Measurements from ENCODE around the gene ZNF827. TPM values are rescaled to one million over a fixed set of nuclear protein-coding genes. Genes with fewer than 3 reads are reported as not detected.

ZNF827 gene
- total and polyA plus RNA-seq, 2 experiments from 2014 or later, result 20.3 to 33.1 TPM

GRCh38 chr4:145898926-145899531, 39.6 kb downstream of the ZNF827 start:
- no peak for TF ChIP-seq POLR2AphosphoS5 (IDR thresholded peaks at IDR 0.05; ENCODE audit: low read depth)
- no peak for TF ChIP-seq EZH2phosphoT487 (IDR thresholded peaks at IDR 0.05; ENCODE audit: unreplicated experiment)
- DNase-seq (ENCODE audit: low spot score) (no peak), ATAC-seq (peak; percentile 57)
- peak overlapping the region; percentile 19 for H3K4me2 ChIP-seq
- Mint-ChIP-seq H3K4me3 (peak overlapping the region; percentile 12; the same call in 1 of the 3 replicates), H3K27me3 (ENCODE audit: insufficient read depth, low read depth, poor library complexity) (peaks cover 6% of the 10 kb centered on the region), H3K9me3 (no peaks in the 10 kb centered on the region), H3K36me3 (ENCODE audit: low read depth) (peaks cover 33% of the 10 kb centered on the region), H3K27ac (peak overlapping the region; percentile 82), H3K4me1 (peaks cover 60% of the 10 kb centered on the region)
- H3K9me2 ChIP-seq (ENCODE audit: insufficient read depth), result no peaks in the 10 kb centered on the region
- peaks cover 59% of the 10 kb centered on the region for H3K4me1 ChIP-seq (ENCODE audit: insufficient read depth)
- no peak overlapping the region for H3K4me3 ChIP-seq
- H3K79me2 ChIP-seq (replicated peaks; ENCODE audit: insufficient read depth), result peaks cover 94% of the 10 kb centered on the region
- 0 out of 2 replicates have a peak, but pooled peaks cover 3% of the 10 kb centered on the region for H3F3A ChIP-seq (replicated peaks; ENCODE audit: low read depth)
- H2AFZ ChIP-seq, result no peak overlapping the region
- H3K27me3 ChIP-seq (ENCODE audit: insufficient read depth), result no peaks in the 10 kb centered on the region
- no peaks in the 10 kb centered on the region for H4K20me1 ChIP-seq (replicated peaks; ENCODE audit: insufficient read depth)
- peak overlapping the region; percentile 55 for H3K27ac ChIP-seq (ENCODE audit: low read depth)
- peaks cover 7% of the 10 kb centered on the region; the same call in 1 of the 2 replicates for H3K36me3 ChIP-seq (ENCODE audit: insufficient read depth)

- no peak overlapping the region for H2AFZ ChIP-seq
- no peak overlapping the region; the same call in 2 of the 3 replicates for H3K4me3 Mint-ChIP-seq
- no peak for DNase-seq (ENCODE audit: low spot score)
- peaks cover 7% of the 10 kb centered on the region; the same call in 1 of the 2 replicates for H3K36me3 ChIP-seq (ENCODE audit: insufficient read depth)
- H3K9me2 ChIP-seq (ENCODE audit: insufficient read depth), result no peaks in the 10 kb centered on the region
- TF ChIP-seq ZNF114 (CRISPR knock-in tag; IDR thresholded peaks at IDR 0.05) (no peak), CREB1 (CRISPR knock-in tag; IDR thresholded peaks at IDR 0.05; ENCODE audit: low read depth) (no peak), JUNB (IDR thresholded peaks at IDR 0.05; ENCODE audit: unreplicated experiment) (no peak)
- ATAC-seq, result peak; percentile 39
- peaks cover 63% of the 10 kb centered on the region for H3K4me1 Mint-ChIP-seq
- H3K79me2 ChIP-seq (replicated peaks; ENCODE audit: insufficient read depth), result peaks cover 94% of the 10 kb centered on the region
- no peaks in the 10 kb centered on the region for H3K27me3 ChIP-seq (ENCODE audit: insufficient read depth)
- peaks cover 63% of the 10 kb centered on the region for H3K4me1 ChIP-seq (ENCODE audit: insufficient read depth)
- no peaks in the 10 kb centered on the region for H4K20me1 ChIP-seq (replicated peaks; ENCODE audit: insufficient read depth)
- peaks cover 30% of the 10 kb centered on the region for H3K36me3 Mint-ChIP-seq (ENCODE audit: low read depth)
- H3K27me3 Mint-ChIP-seq (ENCODE audit: insufficient read depth, low read depth, poor library complexity), result peaks cover 6% of the 10 kb centered on the region
- H3K4me2 ChIP-seq, result peak overlapping the region; percentile 19; the same call in 1 of the 2 replicates
- no peaks in the 10 kb centered on the region for H3K9me3 Mint-ChIP-seq
- peak overlapping the region; percentile 6; the same call in 1 of the 2 replicates for H3K27ac ChIP-seq (ENCODE audit: low read depth)
- H3F3A ChIP-seq (replicated peaks; ENCODE audit: low read depth), result 0 out of 2 replicates have a peak, but pooled peaks cover 3% of the 10 kb centered on the region
- H3K27ac Mint-ChIP-seq, result peak overlapping the region; percentile 82
- no peak overlapping the region for H3K4me3 ChIP-seq
Observed at GRCh38 chr4:145898466-145898865, 40.2 kb downstream of the ZNF827 start.

- Histone ChIP-seq H3K79me2 (replicated peaks; ENCODE audit: insufficient read depth) (peaks cover 82% of the 10 kb centered on the region), H3K9me2 (ENCODE audit: insufficient read depth) (no peaks in the 10 kb centered on the region), H3K36me3 (ENCODE audit: insufficient read depth) (no peaks in the 10 kb centered on the region), H3K4me3 (no peak overlapping the region), H3K4me1 (ENCODE audit: insufficient read depth) (peaks cover 83% of the 10 kb centered on the region), H3F3A (replicated peaks; ENCODE audit: low read depth) (no peaks in the 10 kb centered on the region), H3K4me2 (peak overlapping the region; percentile 37; the same call in 1 of the 2 replicates), H4K20me1 (replicated peaks; ENCODE audit: insufficient read depth) (no peaks in the 10 kb centered on the region), H3K27me3 (ENCODE audit: insufficient read depth) (no peaks in the 10 kb centered on the region), H3K27ac (ENCODE audit: low read depth) (no peak overlapping the region), H2AFZ (no peak overlapping the region)
- no peak for ATAC-seq
- Mint-ChIP-seq H3K27me3 (ENCODE audit: insufficient read depth, low read depth, poor library complexity) (no peaks in the 10 kb centered on the region), H3K27ac (no peak overlapping the region), H3K4me1 (peaks cover 77% of the 10 kb centered on the region), H3K36me3 (ENCODE audit: low read depth) (peaks cover 20% of the 10 kb centered on the region), H3K9me3 (no peaks in the 10 kb centered on the region), H3K4me3 (no peak overlapping the region)
- DNase-seq (ENCODE audit: low spot score), result no peak
- TF ChIP-seq ZNF462 (CRISPR knock-in tag; IDR thresholded peaks at IDR 0.05), result no peak
- no peak for TF ChIP-seq ZNF114 (CRISPR knock-in tag; IDR thresholded peaks at IDR 0.05)
Observed at GRCh38 chr4:145895056-145895455, 43.6 kb downstream of the ZNF827 start.

All from GM23338 (cell line).